CD4-positive, CD25-positive, alpha-beta regulatory T cell (primary cell): ENCODE data around the gene RBM4B. TPM values are rescaled to one million over a fixed set of nuclear protein-coding genes. Genes with fewer than 3 reads are reported as not detected.

Experiments
- ATAC-seq, 2 donors: fragments of 150-1000 bp; cut with Tn5 transposase; one replicate each; pipeline ENCODE4 v1.10.0; 2021; ENCODE audit warnings: low read depth in 2 of 2, moderate number of reproducible peaks in 2 of 2, moderate library complexity in 1 of 2
- DNase-seq, 3 donors: peaks; one replicate each; pipeline versions ENCODE4 v3.0.0 to v3.0.0-alpha.2; 2012 to 2022; ENCODE audit warnings: mixed read lengths in 1 of 3
- H3K27ac ChIP-seq: one replicate; pipeline ENCODE4 v1.7.0; 2013; ENCODE audit warnings: mild to moderate bottlenecking, low read length; ENCODE audit not compliant: insufficient read depth, poor library complexity, severe bottlenecking
- H3K27me3 ChIP-seq: one replicate; pipeline ENCODE4 v1.7.0; 2013; ENCODE audit warnings: low read length; ENCODE audit not compliant: control insufficient read depth, insufficient read depth
- H3K36me3 ChIP-seq: one replicate; pipeline ENCODE4 v1.7.0; 2013; ENCODE audit warnings: mild to moderate bottlenecking, low read length, moderate library complexity; ENCODE audit not compliant: control insufficient read depth, insufficient read depth
- H3K4me1 ChIP-seq: 2 replicates; pipeline ENCODE4 v1.7.0; 2013; ENCODE audit warnings: mild to moderate bottlenecking, low read length; ENCODE audit not compliant: insufficient read depth, control insufficient read depth, poor library complexity, severe bottlenecking
- H3K4me3 ChIP-seq: one replicate; pipeline ENCODE4 v1.7.0; 2013; ENCODE audit warnings: low read depth, mild to moderate bottlenecking, low read length, moderate library complexity
- H3K9me3 ChIP-seq, 2 experiments: 1 replicate in 1 of 2; 2 replicates in 1 of 2; pipeline ENCODE4 v1.7.0; 2013; ENCODE audit warnings: low read length in 2 of 2, mild to moderate bottlenecking in 1 of 2, moderate library complexity in 1 of 2; ENCODE audit not compliant: control insufficient read depth in 2 of 2
- H3K27ac Mint-ChIP-seq, 3 donors: one replicate each; pipeline ENCODE4 v1.8.0; 2020 to 2022; ENCODE audit warnings: mild to moderate bottlenecking in 3 of 3, mixed read lengths in 3 of 3, moderate library complexity in 2 of 3
- H3K27me3 Mint-ChIP-seq: one replicate; pipeline ENCODE4 v1.8.0; 2022; ENCODE audit warnings: mild to moderate bottlenecking, mixed read lengths
- H3K36me3 Mint-ChIP-seq: one replicate; pipeline ENCODE4 v1.8.0; 2020; ENCODE audit warnings: mixed read lengths
- H3K4me1 Mint-ChIP-seq, 4 donors: one replicate each; pipeline ENCODE4 v1.8.0; 2020 to 2022; ENCODE audit warnings: mixed read lengths in 4 of 4, mild to moderate bottlenecking in 1 of 4
- H3K4me3 Mint-ChIP-seq, 4 donors: one replicate each; pipeline ENCODE4 v1.8.0; 2020 to 2022; ENCODE audit warnings: mild to moderate bottlenecking in 4 of 4, mixed read lengths in 4 of 4, moderate library complexity in 3 of 4
- H3K9me3 Mint-ChIP-seq, 7 donors: one replicate each; pipeline ENCODE4 v1.8.0; 2020 to 2022; ENCODE audit warnings: mixed read lengths in 7 of 7, mild to moderate bottlenecking in 3 of 7, moderate library complexity in 2 of 7
- polyA plus RNA-seq, 4 donors: library from polyadenylated mRNA; unstranded; fragments of 300-500 nt; fragmentation: Illumina TruSeq; gene quantifications; one replicate each; pipeline ENCODE4 v1.2.3, GENCODE V29; 2021
- total RNA-seq: library from RNA; stranded (reverse); gene quantifications from one replicate; pipeline ENCODE4 v1.2.3, GENCODE V29; 2022

RBM4B gene
- total and polyA plus RNA-seq, 5 donors from 2014 or later = 10.0 to 17.6 (median 14.3) TPM

DNA sequence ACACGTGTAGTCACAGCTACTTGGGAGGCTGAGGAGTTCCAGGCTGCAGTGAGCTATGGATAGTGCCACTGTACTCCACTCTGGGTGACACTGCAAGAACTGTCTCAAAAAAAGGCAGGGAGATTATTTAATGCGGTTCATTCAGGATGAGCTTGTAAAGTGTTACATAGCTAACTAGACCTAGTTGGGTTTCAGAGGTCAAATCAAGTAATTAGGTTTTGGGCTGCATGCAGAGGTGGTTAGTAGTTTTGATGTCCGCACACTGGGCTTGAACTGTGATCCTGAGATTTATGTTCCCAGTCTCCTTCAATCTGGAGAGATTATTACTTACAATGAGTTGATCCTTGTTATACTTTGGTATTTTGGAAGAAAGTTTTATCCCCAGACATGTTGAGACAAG, 41.3 kb downstream of the RBM4B start:
- no peaks in the 10 kb centered on the region for H3K9me3 Mint-ChIP-seq
- no peak overlapping the region for H3K27ac ChIP-seq
- H3K4me1 ChIP-seq = peaks cover 26% of the 10 kb centered on the region
- no peaks in the 10 kb centered on the region for H3K27me3 Mint-ChIP-seq
- peaks cover 25% of the 10 kb centered on the region for H3K36me3 Mint-ChIP-seq
- H3K36me3 ChIP-seq = peaks cover 30% of the 10 kb centered on the region
- DNase-seq (no peak), ATAC-seq (no peak)
- H3K4me3 Mint-ChIP-seq = peak overlapping the region in 2 of 4 donors; percentile 17 to 57
- H3K27me3 ChIP-seq = no peaks in the 10 kb centered on the region
- peaks cover 12 to 62% (median 52%) of the 10 kb centered on the region in 4 donors for H3K4me1 Mint-ChIP-seq
- H3K4me3 ChIP-seq = no peak overlapping the region
- no peaks in the 10 kb centered on the region for H3K9me3 ChIP-seq
- H3K27ac Mint-ChIP-seq = peak overlapping the region in 2 of 3 donors; percentile 68 to 99

DNA sequence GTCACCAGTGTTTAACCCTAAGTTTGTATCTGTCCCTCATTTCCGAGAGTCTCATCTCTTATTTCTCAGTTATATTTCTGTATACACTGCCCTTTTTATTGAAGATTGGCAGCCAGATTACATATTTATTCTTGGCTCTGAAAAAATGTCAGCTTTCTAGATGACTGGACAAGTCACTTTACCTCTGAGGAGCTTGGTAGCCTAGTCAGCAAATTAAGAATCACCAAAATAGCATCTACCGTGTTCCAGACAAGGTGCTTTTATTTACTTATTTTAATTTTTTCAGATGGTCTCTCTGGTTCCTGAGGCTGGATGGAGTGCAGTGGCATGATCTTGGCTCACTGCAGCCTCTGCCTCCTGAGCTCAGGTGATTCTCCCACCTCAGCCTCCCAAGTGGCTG, 44.7 kb downstream of the RBM4B start:
- Mint-ChIP-seq H3K27me3 (no peaks in the 10 kb centered on the region), H3K4me1 (peaks cover 19 to 63% (median 49%) of the 10 kb centered on the region in 4 donors), H3K4me3 (peak overlapping the region in 1 of 4 donors; percentile 48), H3K9me3 (no peaks in the 10 kb centered on the region), H3K27ac (no peak overlapping the region), H3K36me3 (peaks cover 30% of the 10 kb centered on the region)
- peaks cover 43% of the 10 kb centered on the region for H3K36me3 ChIP-seq
- peaks cover 8% of the 10 kb centered on the region for H3K4me1 ChIP-seq
- ATAC-seq = no peak
- H3K9me3 ChIP-seq = no peaks in the 10 kb centered on the region
- no peak overlapping the region for H3K27ac ChIP-seq
- DNase-seq = no peak
- no peaks in the 10 kb centered on the region for H3K27me3 ChIP-seq
- no peak overlapping the region for H3K4me3 ChIP-seq

DNA sequence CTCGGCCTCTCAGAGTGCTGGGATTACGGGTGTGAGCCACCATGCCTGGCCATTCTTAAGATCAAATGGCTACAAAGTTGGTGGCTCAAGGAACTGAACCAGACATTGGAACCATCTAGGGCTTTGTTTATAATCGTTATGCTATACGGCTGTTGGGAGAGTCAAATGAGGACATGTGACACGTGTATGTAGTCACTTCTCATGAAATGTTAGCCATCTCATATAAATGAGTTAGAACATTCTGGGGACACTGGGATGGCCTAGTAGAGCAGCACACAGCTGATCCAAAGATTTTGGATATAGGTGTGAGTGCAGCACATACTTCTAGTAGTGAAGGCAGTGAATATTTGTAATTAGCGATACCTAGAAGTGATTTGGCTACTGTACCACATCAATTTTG, 45.8 kb downstream of the RBM4B start:
- DNase-seq (no peak), ATAC-seq (no peak)
- Histone ChIP-seq H3K27ac (no peak overlapping the region), H3K9me3 (no peaks in the 10 kb centered on the region), H3K4me3 (no peak overlapping the region), H3K36me3 (peaks cover 53% of the 10 kb centered on the region), H3K4me1 (peaks cover 6% of the 10 kb centered on the region), H3K27me3 (no peaks in the 10 kb centered on the region)
- Mint-ChIP-seq H3K27ac (peak overlapping the region in 2 of 3 donors; percentile 71 to 80), H3K27me3 (no peaks in the 10 kb centered on the region), H3K4me1 (peaks cover 19 to 58% (median 47%) of the 10 kb centered on the region in 4 donors), H3K4me3 (peak overlapping the region in 3 of 4 donors; percentile 7 to 48 (median 46)), H3K36me3 (peaks cover 35% of the 10 kb centered on the region), H3K9me3 (no peaks in the 10 kb centered on the region)

DNA sequence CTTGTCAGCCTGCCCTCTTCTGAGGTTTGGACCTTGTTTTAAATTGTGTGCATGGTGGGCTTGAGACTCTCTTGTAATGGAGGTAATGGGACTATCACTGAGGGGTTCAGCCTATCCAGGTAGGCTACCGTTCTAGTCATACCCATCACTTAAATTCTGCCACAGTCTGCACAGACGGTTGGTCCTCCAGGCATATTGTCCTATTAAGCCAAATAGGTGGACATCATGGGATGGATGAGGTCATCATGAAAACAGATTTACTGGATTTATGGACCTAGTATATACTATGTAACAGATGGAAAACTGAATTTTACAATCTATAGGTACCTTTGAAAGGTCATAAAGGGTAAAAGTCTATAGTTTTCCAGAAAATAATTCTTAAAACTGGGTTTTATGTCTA, 48.3 kb downstream of the RBM4B start:
- H3K4me3 ChIP-seq = no peak overlapping the region

DNA sequence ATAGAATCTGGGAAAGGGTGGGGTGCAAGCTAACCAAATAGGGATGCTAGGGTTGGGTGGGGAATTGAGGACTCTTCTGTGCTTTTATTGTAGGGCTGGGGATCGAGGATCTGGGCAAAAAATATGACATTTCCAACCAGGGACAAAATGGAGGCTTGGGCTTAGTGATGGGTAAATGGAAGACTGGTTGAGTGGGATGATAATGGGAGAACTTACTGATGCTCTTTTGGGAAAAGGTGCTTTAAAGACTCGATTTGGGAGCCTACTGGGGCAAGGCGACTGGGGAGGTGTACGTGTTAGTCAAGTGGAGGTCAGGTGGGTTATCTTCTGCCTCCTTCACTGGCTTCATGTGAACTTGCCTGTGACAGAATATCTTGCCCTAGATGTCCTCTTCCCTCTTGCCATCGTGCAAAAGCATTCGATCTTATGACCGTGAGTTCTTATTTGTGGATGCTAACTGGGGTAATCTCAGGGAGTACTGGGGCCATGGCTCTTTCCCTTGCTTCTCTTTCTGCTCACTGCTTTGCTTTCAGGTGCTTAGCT, 49.6 kb downstream of the RBM4B start:
- Mint-ChIP-seq H3K4me3 (peak overlapping the region in 2 of 4 donors; percentile 11 to 32), H3K27ac (peak overlapping the region in 1 of 3 donors; percentile 19), H3K36me3 (peaks cover 42% of the 10 kb centered on the region), H3K9me3 (no peaks in the 10 kb centered on the region), H3K4me1 (peaks cover 19 to 68% (median 46%) of the 10 kb centered on the region in 4 donors), H3K27me3 (no peaks in the 10 kb centered on the region)
- H3K27me3 ChIP-seq = no peaks in the 10 kb centered on the region
- H3K4me1 ChIP-seq = peaks cover 24% of the 10 kb centered on the region
- no peaks in the 10 kb centered on the region for H3K9me3 ChIP-seq
- ATAC-seq (no peak), DNase-seq (no peak)
- no peak overlapping the region for H3K4me3 ChIP-seq
- H3K27ac ChIP-seq = no peak overlapping the region
- H3K36me3 ChIP-seq = peaks cover 84% of the 10 kb centered on the region

More for the DNA sequence above, 48.3 kb downstream of the RBM4B start:
- DNase-seq = no peak
- ATAC-seq = no peak
- Mint-ChIP-seq H3K27ac (peak overlapping the region in 1 of 3 donors; percentile 52), H3K9me3 (no peaks in the 10 kb centered on the region), H3K4me1 (peaks cover 15 to 59% (median 39%) of the 10 kb centered on the region in 4 donors), H3K36me3 (peaks cover 33% of the 10 kb centered on the region), H3K4me3 (peak overlapping the region in 1 of 4 donors; percentile 8), H3K27me3 (no peaks in the 10 kb centered on the region)
- Histone ChIP-seq H3K36me3 (peaks cover 76% of the 10 kb centered on the region), H3K4me1 (peaks cover 12% of the 10 kb centered on the region), H3K9me3 (no peaks in the 10 kb centered on the region), H3K27me3 (no peaks in the 10 kb centered on the region), H3K27ac (no peak overlapping the region)

DNA sequence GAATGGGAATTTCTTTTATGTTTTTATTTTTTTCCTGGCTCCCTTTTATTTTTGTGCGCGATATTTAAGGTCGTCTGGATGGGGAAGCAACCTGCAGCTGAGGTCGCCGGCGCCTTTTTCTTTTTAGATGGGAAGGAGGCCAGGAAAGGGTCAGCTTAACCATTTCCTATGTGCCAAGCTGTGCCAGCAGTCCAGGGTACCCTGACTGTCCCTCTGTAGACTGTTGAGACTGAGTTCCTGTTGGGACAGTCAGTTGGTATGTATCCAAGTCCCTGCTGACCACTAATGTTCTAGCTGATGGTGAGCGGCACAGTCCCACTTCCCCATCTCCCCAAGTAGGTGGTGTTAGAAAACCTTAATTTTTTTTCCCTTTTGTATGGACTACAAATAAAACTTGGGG, 50.8 kb downstream of the RBM4B start:
- Histone ChIP-seq H3K4me1 (peaks cover 36% of the 10 kb centered on the region), H3K9me3 (no peaks in the 10 kb centered on the region), H3K36me3 (peaks cover 81% of the 10 kb centered on the region), H3K4me3 (no peak overlapping the region), H3K27me3 (no peaks in the 10 kb centered on the region), H3K27ac (no peak overlapping the region)
- Mint-ChIP-seq H3K9me3 (no peaks in the 10 kb centered on the region), H3K36me3 (peaks cover 41% of the 10 kb centered on the region), H3K27ac (no peak overlapping the region), H3K4me3 (no peak overlapping the region), H3K4me1 (peaks cover 22 to 71% (median 49%) of the 10 kb centered on the region in 4 donors), H3K27me3 (no peaks in the 10 kb centered on the region)
- no peak for DNase-seq
- no peak for ATAC-seq

DNA sequence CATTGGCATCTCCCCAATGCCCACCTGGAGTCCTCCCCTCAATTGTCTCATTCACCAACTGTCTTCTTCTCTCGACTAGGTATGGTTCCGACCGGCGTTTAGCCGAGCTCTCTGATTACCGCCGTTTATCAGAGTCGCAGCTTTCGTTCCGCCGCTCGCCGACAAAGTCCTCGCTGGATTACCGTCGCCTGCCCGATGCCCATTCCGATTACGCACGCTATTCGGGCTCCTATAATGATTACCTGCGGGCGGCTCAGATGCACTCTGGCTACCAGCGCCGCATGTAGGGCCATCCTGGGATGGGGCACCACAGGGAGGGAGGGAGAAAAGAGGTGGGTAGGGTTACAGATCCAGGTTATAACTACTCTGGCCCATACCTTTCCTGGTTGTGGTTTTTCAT, 51.3 kb downstream of the RBM4B start:
- Mint-ChIP-seq H3K27me3 (no peaks in the 10 kb centered on the region), H3K4me1 (peaks cover 25 to 73% (median 49%) of the 10 kb centered on the region in 4 donors), H3K36me3 (peaks cover 44% of the 10 kb centered on the region), H3K9me3 (no peaks in the 10 kb centered on the region), H3K27ac (no peak overlapping the region), H3K4me3 (peak overlapping the region in 1 of 4 donors; percentile 52)
- H3K9me3 ChIP-seq = no peaks in the 10 kb centered on the region
- peaks cover 84% of the 10 kb centered on the region for H3K36me3 ChIP-seq
- H3K27me3 ChIP-seq = no peaks in the 10 kb centered on the region
- ATAC-seq (no peak), DNase-seq (no peak)
- H3K27ac ChIP-seq = no peak overlapping the region
- no peak overlapping the region for H3K4me3 ChIP-seq
- peaks cover 41% of the 10 kb centered on the region for H3K4me1 ChIP-seq

DNA sequence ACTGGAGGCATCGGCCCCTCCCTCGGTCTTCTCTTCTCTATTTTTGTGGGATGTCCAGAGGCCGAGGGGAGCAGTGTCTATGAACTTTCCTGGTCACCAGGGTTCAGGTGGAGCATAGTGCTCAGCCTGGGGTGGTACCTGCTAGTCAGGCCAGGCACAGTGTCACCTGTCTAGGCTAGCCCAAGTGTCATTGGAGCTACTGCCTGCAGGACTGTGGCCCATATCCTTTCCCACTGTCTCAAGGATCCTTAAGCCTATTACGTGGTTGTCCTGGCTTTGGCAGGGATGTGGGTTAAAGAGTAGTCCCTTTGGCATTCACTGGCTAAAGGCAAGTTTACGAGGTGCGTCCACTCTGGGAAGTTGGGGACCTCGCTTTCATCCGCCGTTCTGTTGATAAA, 51.9 kb downstream of the RBM4B start:
- peaks cover 47% of the 10 kb centered on the region for H3K4me1 ChIP-seq
- Mint-ChIP-seq H3K9me3 (no peaks in the 10 kb centered on the region), H3K4me3 (no peak overlapping the region), H3K36me3 (peaks cover 44% of the 10 kb centered on the region), H3K27ac (no peak overlapping the region), H3K4me1 (peaks cover 25 to 74% (median 49%) of the 10 kb centered on the region in 4 donors), H3K27me3 (no peaks in the 10 kb centered on the region)
- DNase-seq (no peak), ATAC-seq (no peak)
- no peaks in the 10 kb centered on the region for H3K27me3 ChIP-seq
- peaks cover 84% of the 10 kb centered on the region for H3K36me3 ChIP-seq
- no peak overlapping the region for H3K4me3 ChIP-seq
- H3K9me3 ChIP-seq = no peaks in the 10 kb centered on the region
- no peak overlapping the region for H3K27ac ChIP-seq
